Stimulated activated CD4-positive, alpha-beta T cell treated with anti-CD3 and anti-CD28 coated beads, Interleukin-2, amount 100 ng/mL, for 4 hours (primary cell): ENCODE results near the gene PTGES3.
"Not testable (repeated sequence)": the region's sequence is repeated elsewhere in the genome, so short reads cannot be mapped to it uniquely, and the experiment has no call there.

ENCODE experiments used
- DNase-seq: peaks from one replicate; pipeline ENCODE4 v3.0.0-alpha.2; 2020; ENCODE audit warnings: low read depth

The PTGES3 gene

GRCh38 chr12:56709759-56710376 lies 21.8 kb upstream of the PTGES3 start:
- DNase-seq: no peak

GRCh38 chr12:56704522-56704921 lies 16.4 kb upstream of the PTGES3 start:
- not testable (repeated sequence) for DNase-seq

GRCh38 chr12:56699020-56699661 lies 11.1 kb upstream of the PTGES3 start:
- DNase-seq: no peak

GRCh38 chr12:56695327-56696101 lies 7.4 kb upstream of the PTGES3 start:
- DNase-seq: no peak

- DNase-seq: no peak
These were observed 6.1 kb upstream of the PTGES3 start for GRCh38 chr12:56694161-56694560.

GRCh38 chr12:56688846-56689109 lies 694 bp upstream of the PTGES3 start:
- DNase-seq: no peak

GRCh38 chr12:56687223-56688128 lies 608 bp downstream of the PTGES3 start:
- DNase-seq: peak; percentile 52

GRCh38 chr12:56684745-56685359 lies 3.2 kb downstream of the PTGES3 start:
- DNase-seq: no peak

- DNase-seq: no peak
These were observed 5.8 kb downstream of the PTGES3 start for GRCh38 chr12:56682323-56682722.

- DNase-seq: no peak
These were observed 8.1 kb downstream of the PTGES3 start for GRCh38 chr12:56679883-56680575.

GRCh38 chr12:56678852-56679251 lies 9.2 kb downstream of the PTGES3 start:
- no peak for DNase-seq

GRCh38 chr12:56677680-56678079 lies 10.4 kb downstream of the PTGES3 start:
- DNase-seq: no peak

GRCh38 chr12:56676851-56677580 lies 11.1 kb downstream of the PTGES3 start:
- DNase-seq: no peak

- DNase-seq: no peak
These were observed 16.5 kb downstream of the PTGES3 start for GRCh38 chr12:56671608-56672007.

- no peak for DNase-seq
These were observed 17.2 kb downstream of the PTGES3 start for GRCh38 chr12:56670836-56671235.

- no peak for DNase-seq
These were observed 20.0 kb downstream of the PTGES3 start for GRCh38 chr12:56668197-56668457.

GRCh38 chr12:56661979-56662638 lies 26.0 kb downstream of the PTGES3 start:
- no peak for DNase-seq

- DNase-seq: no peak
These were observed 26.5 kb downstream of the PTGES3 start for GRCh38 chr12:56661560-56661959.

GRCh38 chr12:56658921-56659320 lies 29.2 kb downstream of the PTGES3 start:
- no peak for DNase-seq
